Measurements from ENCODE around the gene CYP2U1. TPM values are rescaled to one million over a fixed set of nuclear protein-coding genes. Genes with fewer than 3 reads are reported as not detected.
A peak's percentile ranks its signal among the peaks of the same experiment; 100 is the strongest.
"Not testable (repeated sequence)": the region's sequence is repeated elsewhere in the genome, so short reads cannot be mapped to it uniquely, and the experiment has no call there.

CYP2U1 gene
- total and polyA plus RNA-seq, 5 experiments from 2014 or later: 3.4 to 10.6 (median 5.6) TPM

DNA sequence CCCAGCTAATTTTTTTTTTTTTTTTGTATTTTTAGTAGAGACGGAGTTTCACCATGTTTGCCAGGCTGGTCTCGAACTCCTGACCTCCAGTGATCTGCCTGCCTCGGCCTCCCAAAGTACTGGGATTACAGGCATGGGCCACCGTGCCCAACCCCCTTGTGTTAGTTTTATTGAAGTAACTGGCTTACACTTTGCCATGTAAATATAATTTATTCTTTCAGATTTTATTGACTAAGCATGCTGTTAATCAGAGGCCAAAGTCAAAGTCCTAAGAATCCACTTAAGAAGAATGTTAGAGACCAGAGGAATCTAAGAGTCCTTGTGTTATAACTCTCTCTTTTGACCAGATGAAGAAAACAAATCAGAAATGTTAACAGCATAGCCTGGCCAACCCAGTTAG, 4.5 kb upstream of the CYP2U1 start:
- H3K9me3 Mint-ChIP-seq, H3K36me3 Mint-ChIP-seq, POLR2A ChIA-PET, ATAC-seq, H3K27ac Mint-ChIP-seq, H3K4me3 Mint-ChIP-seq, DNase-seq, H3K27me3 Mint-ChIP-seq: not testable (repeated sequence)
- peaks cover 4 to 11% (median 6%) of the 10 kb centered on the region in 4 donors for H3K4me1 Mint-ChIP-seq

DNA sequence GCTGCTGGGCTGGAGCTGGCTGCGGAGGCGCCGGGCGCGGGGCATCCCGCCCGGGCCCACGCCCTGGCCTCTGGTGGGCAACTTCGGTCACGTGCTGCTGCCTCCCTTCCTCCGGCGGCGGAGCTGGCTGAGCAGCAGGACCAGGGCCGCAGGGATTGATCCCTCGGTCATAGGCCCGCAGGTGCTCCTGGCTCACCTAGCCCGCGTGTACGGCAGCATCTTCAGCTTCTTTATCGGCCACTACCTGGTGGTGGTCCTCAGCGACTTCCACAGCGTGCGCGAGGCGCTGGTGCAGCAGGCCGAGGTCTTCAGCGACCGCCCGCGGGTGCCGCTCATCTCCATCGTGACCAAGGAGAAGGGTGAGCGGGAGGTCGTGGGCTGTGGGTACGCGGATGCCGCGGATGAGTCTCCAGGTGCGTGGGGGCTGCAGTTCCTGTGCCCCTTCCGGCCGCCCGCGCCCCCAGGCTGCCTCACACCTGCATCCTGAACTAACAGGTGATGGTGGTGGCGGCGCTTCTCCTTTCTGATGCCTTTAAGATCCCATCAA, 499 bp downstream of the CYP2U1 start:
- POLR2A ChIA-PET: interaction anchor here (0.9 to 2.7 kb wide), 4 partner anchors 54 to 212 kb away, joined by 3 to 15 read pairs (median 4); partner anchors contain the start of gene PAPSS1

DNA sequence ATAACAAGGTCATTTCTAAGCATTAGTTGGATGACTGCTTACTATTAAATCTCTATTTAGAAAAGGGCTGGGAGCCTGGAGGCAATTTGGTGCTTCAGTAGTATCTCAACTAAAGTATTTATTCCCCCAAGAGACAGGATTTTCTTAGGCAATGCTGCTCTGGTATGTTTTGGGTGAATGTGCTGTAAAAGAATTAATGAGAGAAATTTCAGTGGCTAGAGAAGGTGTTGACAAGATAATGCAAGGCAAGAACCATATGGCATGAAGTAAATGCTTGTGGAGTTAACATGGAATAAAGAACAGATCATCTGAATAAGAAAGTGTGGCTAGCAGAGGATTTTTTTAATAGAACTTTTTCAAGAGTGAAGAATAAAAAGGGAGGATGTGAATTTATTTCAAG, 3.9 kb downstream of the CYP2U1 start:
- Mint-ChIP-seq H3K4me3 (no peak overlapping the region), H3K4me1 (peaks cover 28 to 47% (median 43%) of the 10 kb centered on the region in 4 donors), H3K9me3 (no peaks in the 10 kb centered on the region), H3K27ac (no peak overlapping the region), H3K27me3 (no peaks in the 10 kb centered on the region), H3K36me3 (peaks cover 0 to 32% (median 28%) of the 10 kb centered on the region in 3 donors)
- DNase-seq: no peak
- no peak for ATAC-seq
- POLR2A ChIA-PET: no interaction called here

More for the DNA sequence above, 499 bp downstream of the CYP2U1 start:
- no peaks in the 10 kb centered on the region for H3K27me3 Mint-ChIP-seq
- peaks cover 25 to 47% (median 41%) of the 10 kb centered on the region in 4 donors for H3K4me1 Mint-ChIP-seq
- peaks cover 0 to 13% (median 8%) of the 10 kb centered on the region in 3 donors for H3K36me3 Mint-ChIP-seq
- no peaks in the 10 kb centered on the region for H3K9me3 Mint-ChIP-seq
- ATAC-seq: peak; percentile 31 to 37
- peak in 8 of 10 donors; percentile 2 to 67 (median 24) for DNase-seq
- H3K27ac Mint-ChIP-seq: peak overlapping the region; percentile 17 to 90 (median 72)
- peak overlapping the region; percentile 81 to 92 (median 86) for H3K4me3 Mint-ChIP-seq

DNA sequence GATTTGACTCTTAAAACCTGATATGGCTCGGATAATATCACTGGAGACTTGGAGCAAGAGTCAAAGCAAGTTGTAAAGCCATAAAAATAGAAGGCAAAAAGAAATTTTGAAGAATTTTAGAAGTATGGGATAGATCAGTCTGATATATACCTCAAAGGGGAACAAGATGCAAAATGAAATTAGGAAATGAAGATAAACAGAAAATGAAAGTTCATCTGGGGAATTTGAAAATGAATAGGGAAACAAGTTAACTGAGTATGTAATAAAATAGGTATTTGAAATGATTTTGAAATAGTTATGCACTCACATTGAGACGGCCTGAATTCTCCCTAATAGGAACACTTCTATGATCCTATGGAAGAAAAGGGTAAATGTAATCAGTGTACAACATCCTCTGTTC, 5.7 kb downstream of the CYP2U1 start:
- Mint-ChIP-seq H3K4me1 (peaks cover 24 to 39% (median 35%) of the 10 kb centered on the region in 4 donors), H3K9me3 (no peaks in the 10 kb centered on the region), H3K4me3 (peak overlapping the region in 1 of 10 donors; percentile 2), H3K27me3 (no peaks in the 10 kb centered on the region), H3K36me3 (peaks cover 0 to 32% (median 28%) of the 10 kb centered on the region in 3 donors), H3K27ac (peak overlapping the region in 3 of 10 donors; percentile 6 to 37 (median 13))
- POLR2A ChIA-PET: no interaction called here
- no peak for DNase-seq
- ATAC-seq: no peak

DNA sequence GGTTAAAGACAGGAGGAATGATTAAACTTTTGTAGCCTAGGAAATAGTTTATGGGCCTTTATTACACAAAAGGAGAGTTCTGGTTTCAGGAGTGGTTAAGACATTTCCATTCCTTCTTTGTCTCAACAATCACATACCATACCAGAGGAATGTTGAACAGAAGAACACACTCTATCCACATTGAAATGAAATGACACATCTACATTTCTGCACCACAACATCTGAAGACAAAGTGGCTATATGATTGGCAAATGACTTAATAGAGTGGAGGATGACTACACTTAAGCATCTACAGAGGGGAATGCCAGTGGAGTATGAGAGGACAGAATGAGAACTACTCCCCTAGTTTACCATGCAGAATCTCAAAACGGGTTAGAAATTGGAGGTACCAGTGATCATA, 8.0 kb downstream of the CYP2U1 start:
- H3K4me1 Mint-ChIP-seq: peaks cover 12 to 16% (median 13%) of the 10 kb centered on the region in 4 donors
- no peak overlapping the region for H3K27ac Mint-ChIP-seq

DNA sequence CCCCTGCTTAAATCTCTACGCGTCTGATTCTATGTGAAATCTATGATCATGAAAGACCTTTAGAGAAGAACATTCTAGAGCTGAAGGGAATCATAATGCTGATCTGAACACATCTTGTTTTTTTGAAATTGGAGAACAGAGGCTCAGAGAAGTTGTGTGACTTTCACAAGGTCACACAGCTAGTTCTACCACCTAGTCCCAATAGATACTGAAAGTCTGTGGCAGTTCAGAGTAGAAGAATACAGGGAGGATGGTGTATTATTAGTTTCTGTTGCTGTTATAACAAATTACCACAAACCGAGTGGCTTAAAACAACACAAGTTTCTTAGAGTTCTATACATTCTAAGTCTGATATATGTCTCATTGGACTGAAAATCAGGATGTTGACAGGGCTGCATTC, 14.5 kb downstream of the CYP2U1 start:
- Mint-ChIP-seq H3K4me1 (peaks cover 0 to 1% (median 0%) of the 10 kb centered on the region in 4 donors), H3K36me3 (peaks cover 11 to 58% (median 51%) of the 10 kb centered on the region in 3 donors), H3K27ac (no peak overlapping the region), H3K4me3 (no peak overlapping the region), H3K9me3 (peaks cover 0 to 1% (median 0%) of the 10 kb centered on the region in 9 donors), H3K27me3 (no peaks in the 10 kb centered on the region)
- POLR2A ChIA-PET: no interaction called here
- no peak for ATAC-seq
- no peak for DNase-seq

More for the DNA sequence above, 8.0 kb downstream of the CYP2U1 start:
- DNase-seq: no peak
- Mint-ChIP-seq H3K27me3 (no peaks in the 10 kb centered on the region), H3K36me3 (peaks cover 0 to 37% (median 36%) of the 10 kb centered on the region in 3 donors), H3K4me3 (no peak overlapping the region), H3K9me3 (peaks cover 0 to 1% (median 0%) of the 10 kb centered on the region in 9 donors)
- ATAC-seq: no peak
- POLR2A ChIA-PET: no interaction called here

DNA sequence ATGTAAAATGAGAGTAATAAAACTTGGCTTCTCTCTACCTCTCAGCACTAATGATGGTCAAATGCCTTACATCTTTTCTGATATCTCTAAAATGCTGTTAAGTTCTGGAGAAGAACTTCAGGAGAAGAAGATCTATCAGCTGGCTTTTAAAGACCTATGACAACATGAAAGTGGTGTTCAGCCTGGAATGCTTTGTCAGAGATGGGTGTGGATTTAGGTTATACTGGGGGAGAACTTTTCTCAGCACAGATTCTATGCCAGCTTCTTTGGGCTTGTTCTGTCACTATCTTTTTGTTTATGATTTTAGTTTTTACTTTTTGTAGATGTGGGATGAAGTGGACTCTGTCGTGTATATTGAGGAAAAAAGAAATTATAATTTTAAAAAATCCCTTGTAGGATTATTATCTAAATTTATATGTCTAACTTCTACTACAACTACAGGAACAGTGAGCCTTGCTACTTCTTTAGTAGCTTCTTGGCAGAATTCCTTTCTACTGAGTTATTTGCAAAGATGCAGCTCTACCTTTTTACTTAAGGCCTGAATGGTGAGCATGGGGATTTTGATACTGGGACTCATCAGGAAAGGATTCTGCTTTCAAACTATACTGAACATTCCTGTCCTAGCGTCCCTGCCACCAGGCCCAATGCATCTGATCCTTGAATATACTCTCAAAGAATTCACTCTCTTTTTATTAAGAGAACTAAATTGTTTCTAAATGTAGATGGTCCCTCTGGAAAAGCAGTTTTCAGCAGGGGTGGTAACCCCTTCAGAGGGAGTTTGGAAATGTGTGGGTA, 19.6 kb downstream of the CYP2U1 start:
- peaks cover 5 to 12% (median 8%) of the 10 kb centered on the region in 9 donors for H3K9me3 Mint-ChIP-seq
- ATAC-seq (no peak), DNase-seq (no peak)
- H3K4me3 Mint-ChIP-seq: no peak overlapping the region
- peaks cover 20 to 68% (median 56%) of the 10 kb centered on the region in 3 donors for H3K36me3 Mint-ChIP-seq
- peaks cover 0 to under 1% (median 0%) of the 10 kb centered on the region in 5 donors for H3K27me3 Mint-ChIP-seq
- POLR2A ChIA-PET: no interaction called here
- peak overlapping the region in 1 of 10 donors; percentile 15 for H3K27ac Mint-ChIP-seq
- no peaks in the 10 kb centered on the region for H3K4me1 Mint-ChIP-seq

DNA sequence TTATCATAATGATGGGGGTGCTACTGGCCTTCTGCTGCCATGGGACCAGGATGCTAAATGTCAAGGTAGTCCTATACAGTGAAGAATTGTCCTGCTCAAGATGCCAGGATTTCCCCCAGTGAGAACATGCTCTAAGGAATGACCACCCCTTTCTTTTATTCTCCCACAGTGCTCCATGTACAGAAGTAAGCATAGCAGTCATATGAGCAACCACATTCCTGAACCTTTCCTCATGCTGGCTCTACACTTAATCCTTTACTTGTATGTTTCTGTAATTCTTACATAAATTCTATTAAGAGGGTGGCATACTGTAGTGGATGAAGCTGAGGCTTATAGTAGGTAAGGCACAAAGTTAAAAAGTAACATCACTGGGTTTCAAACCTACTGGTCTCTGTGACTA, 20.2 kb downstream of the CYP2U1 start:
- peaks cover 9 to 18% (median 14%) of the 10 kb centered on the region in 9 donors for H3K9me3 Mint-ChIP-seq
- no peak overlapping the region for H3K4me3 Mint-ChIP-seq
- POLR2A ChIA-PET: no interaction called here
- peaks cover 0 to 6% (median 0%) of the 10 kb centered on the region in 5 donors for H3K27me3 Mint-ChIP-seq
- H3K36me3 Mint-ChIP-seq: peaks cover 21 to 63% (median 60%) of the 10 kb centered on the region in 3 donors
- ATAC-seq: no peak
- H3K27ac Mint-ChIP-seq: no peak overlapping the region
- DNase-seq: no peak
- H3K4me1 Mint-ChIP-seq: no peaks in the 10 kb centered on the region

DNA sequence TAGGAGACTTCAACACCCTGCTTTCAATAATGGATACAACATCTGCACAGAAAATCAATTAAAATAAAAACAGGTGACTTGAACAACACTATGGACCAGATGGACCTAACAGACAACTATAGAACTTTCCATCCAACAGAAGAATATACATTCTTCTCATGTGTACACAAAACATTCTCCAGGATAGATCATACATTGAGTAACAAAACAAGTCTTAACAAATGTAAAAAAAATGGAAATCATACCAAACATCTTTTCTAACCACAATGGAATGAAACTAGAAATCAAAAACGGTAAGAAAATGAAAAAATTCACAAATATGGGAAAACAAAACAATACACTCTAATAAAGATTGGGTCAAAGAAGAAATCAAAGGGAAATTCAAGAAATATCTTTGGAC, 24.7 kb downstream of the CYP2U1 start:
- no peak overlapping the region for H3K4me3 Mint-ChIP-seq
- H3K9me3 Mint-ChIP-seq: peaks cover 9 to 36% (median 23%) of the 10 kb centered on the region in 9 donors
- H3K27me3 Mint-ChIP-seq: peaks cover 0 to 11% (median 5%) of the 10 kb centered on the region in 5 donors
- no peaks in the 10 kb centered on the region for H3K4me1 Mint-ChIP-seq
- H3K27ac Mint-ChIP-seq: no peak overlapping the region
- H3K36me3 Mint-ChIP-seq: peaks cover 22 to 37% (median 23%) of the 10 kb centered on the region in 3 donors
- ATAC-seq (no peak), DNase-seq (no peak)
- POLR2A ChIA-PET: no interaction called here

DNA sequence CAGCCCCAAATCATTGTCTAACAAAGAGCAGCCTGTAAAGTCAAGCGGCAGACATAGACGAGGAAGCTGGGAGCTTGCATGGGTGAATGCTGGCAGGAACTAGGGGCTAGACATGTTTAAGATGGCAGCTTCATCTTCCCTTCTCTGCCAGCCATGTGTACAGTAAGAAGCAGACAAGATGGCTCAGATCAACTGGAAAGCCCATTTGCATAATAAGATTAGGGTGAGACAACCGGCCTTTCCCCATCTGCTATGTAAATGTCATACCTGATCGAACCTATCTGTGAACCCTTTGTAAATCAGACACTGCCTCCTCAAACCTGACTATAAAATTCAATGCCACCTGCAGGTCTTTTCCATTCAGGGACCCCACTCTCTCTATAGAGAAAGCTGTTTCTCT, 35.6 kb downstream of the CYP2U1 start:
- Mint-ChIP-seq H3K27ac (no peak overlapping the region), H3K4me3 (no peak overlapping the region), H3K27me3 (peaks cover 0 to 3% (median 0%) of the 10 kb centered on the region in 5 donors), H3K36me3 (peaks cover 0 to 6% (median 0%) of the 10 kb centered on the region in 3 donors), H3K9me3 (peaks cover 0 to 4% (median 1%) of the 10 kb centered on the region in 9 donors), H3K4me1 (no peaks in the 10 kb centered on the region)
- no peak for ATAC-seq
- POLR2A ChIA-PET: no interaction called here
- no peak for DNase-seq

DNA sequence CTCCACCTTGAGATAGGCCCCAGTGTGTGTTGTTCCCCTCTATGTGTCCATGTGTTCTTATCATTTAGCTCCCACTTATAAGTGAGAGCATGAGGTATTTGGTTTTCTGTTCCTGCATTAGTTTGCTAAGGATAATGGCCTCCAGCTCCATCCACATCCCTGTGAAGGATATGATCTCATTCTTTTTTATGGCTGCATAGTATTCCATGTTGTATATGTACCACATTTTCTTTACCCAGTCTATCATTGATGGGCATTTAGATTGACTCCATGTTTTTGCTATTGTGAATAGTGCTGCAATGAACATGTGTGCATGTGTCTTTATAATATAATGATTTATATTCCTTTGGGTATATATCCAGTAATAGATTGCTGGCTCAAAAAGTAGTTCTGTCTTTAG, 36.2 kb downstream of the CYP2U1 start:
- POLR2A ChIA-PET, H3K27ac Mint-ChIP-seq, H3K4me1 Mint-ChIP-seq, H3K27me3 Mint-ChIP-seq, ATAC-seq, H3K4me3 Mint-ChIP-seq, H3K36me3 Mint-ChIP-seq, H3K9me3 Mint-ChIP-seq, DNase-seq: not testable (repeated sequence)

DNA sequence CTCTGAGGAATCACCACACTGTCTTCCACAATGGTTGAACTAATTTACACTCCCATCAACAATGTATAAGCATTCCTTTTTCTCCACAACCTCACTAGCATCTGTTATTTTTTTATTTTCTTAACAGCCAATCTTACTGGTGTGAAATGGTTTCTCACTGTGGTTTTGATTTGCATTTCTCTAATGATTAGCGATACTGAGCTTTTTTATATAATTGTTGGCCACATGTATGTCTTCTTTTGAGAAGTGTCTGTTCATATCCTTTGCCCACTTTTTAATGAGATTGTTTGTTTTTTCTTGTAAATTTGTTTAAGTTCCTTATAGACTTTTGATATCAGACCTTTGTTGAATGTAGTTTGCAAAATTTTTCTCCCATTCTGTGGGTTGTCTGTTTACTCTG, 36.6 kb downstream of the CYP2U1 start:
- POLR2A ChIA-PET, H3K27me3 Mint-ChIP-seq, H3K36me3 Mint-ChIP-seq, ATAC-seq, DNase-seq, H3K4me1 Mint-ChIP-seq, H3K27ac Mint-ChIP-seq, H3K9me3 Mint-ChIP-seq, H3K4me3 Mint-ChIP-seq: not testable (repeated sequence)

Data from naive thymus-derived CD8-positive, alpha-beta T cell (primary cell).